Kidney (tissue), 14 donors: ENCODE data around the gene PTPRU. TPM values are rescaled to one million over a fixed set of nuclear protein-coding genes. Genes with fewer than 3 reads are reported as not detected.

Experiments used
- DNase-seq, 5 donors: peaks; one replicate each; pipeline ENCODE4 v3.0.0-alpha.2; 2013 to 2020
- FAIRE-seq: peaks from 2 replicates; lab custom pipeline; 2012; peaks lifted over from hg19 to GRCh38; lab: Jason Lieb, UNC
- H3K27ac ChIP-seq, 2 donors: one replicate each; pipeline ENCODE4 v1.7.0; 2013; ENCODE audit warnings: low read depth in 2 of 2, low read length in 2 of 2, inconsistent platforms in 1 of 2
- H3K27me3 ChIP-seq: one replicate; pipeline ENCODE4 v1.7.1; 2013; ENCODE audit warnings: low read length, inconsistent platforms; ENCODE audit not compliant: control insufficient read depth, insufficient read depth
- H3K36me3 ChIP-seq, 3 donors: one replicate each; pipeline versions ENCODE4 v1.7.0 to v1.7.1; 2013; ENCODE audit warnings: low read length in 3 of 3, control low read depth in 1 of 3, inconsistent platforms in 1 of 3; ENCODE audit not compliant: insufficient read depth in 3 of 3, control insufficient read depth in 2 of 3
- H3K4me1 ChIP-seq, 3 donors: one replicate each; pipeline versions ENCODE4 v1.7.0 to v1.7.1; 2013; ENCODE audit warnings: low read length in 3 of 3, inconsistent platforms in 1 of 3, low read depth in 1 of 3; ENCODE audit not compliant: control insufficient read depth in 2 of 3, insufficient read depth in 2 of 3
- H3K4me3 ChIP-seq, 3 donors: one replicate each; pipeline versions ENCODE4 v1.7.0 to v1.8.1; 2013; ENCODE audit warnings: low read length in 3 of 3, control low read depth in 1 of 3, inconsistent platforms in 1 of 3
- H3K9ac ChIP-seq, 3 donors: one replicate each; pipeline versions ENCODE4 v1.7.0 to v1.7.1; 2013; ENCODE audit warnings: low read length in 3 of 3, control low read depth in 1 of 3, inconsistent platforms in 1 of 3
- H3K9me3 ChIP-seq, 3 donors: one replicate each; pipeline versions ENCODE4 v1.7.0 to v1.7.1; 2013; ENCODE audit warnings: low read length in 3 of 3, control low read depth in 1 of 3, inconsistent platforms in 1 of 3; ENCODE audit not compliant: control insufficient read depth in 2 of 3, insufficient read depth in 1 of 3
- intact Hi-C: fragments of 100-400 bp; cut with DNase I; formaldehyde crosslinking; loops from one replicate; pipeline ENCODE4 v1.11.1; 2022
- polyA plus RNA-seq: library from polyadenylated mRNA; stranded (reverse); fragments of 350-450 nt; fragmentation: Illumina TruSeq; extraction: RNeasy Lipid Tissue Mini Kit (QIAGEN cat#74804); gene quantifications from one replicate; pipeline ENCODE4 v1.2.3, GENCODE V29; 2014; ENCODE audit warnings: low read depth, low replicate concordance; ENCODE audit not compliant: insufficient read depth
- total RNA-seq: library from RNA; stranded (reverse); fragmentation: NEBNext Ultra II Directional; extraction: Animal tissue kit (Norgen Biotek cat#: 25700); gene quantifications from one replicate; pipeline ENCODE4 v1.2.1, GENCODE V29; 2021
- TF ChIP-seq, protein P1 (sequence below): IDR thresholded peaks from 3 replicates; pipeline ENCODE4 v1.5.1; 2012; ENCODE audit warnings: mild to moderate bottlenecking, moderate library complexity, borderline replicate concordance; ENCODE audit not compliant: insufficient read depth; ENCODE audit errors: extremely low read depth
- donor health status: control.
- donor health status: control.
- donor health status: control.
- donor health status: control.
- donor health status: control.
- donor health status: DM: yes; HTN: yes; CAD: no.
- donor health status: Normal renal cell carcinoma (clear cell type).

Gene PTPRU
- total and polyA plus RNA-seq, 2 donors from 2014 or later = 3.7 to 53.6 TPM

DNA sequence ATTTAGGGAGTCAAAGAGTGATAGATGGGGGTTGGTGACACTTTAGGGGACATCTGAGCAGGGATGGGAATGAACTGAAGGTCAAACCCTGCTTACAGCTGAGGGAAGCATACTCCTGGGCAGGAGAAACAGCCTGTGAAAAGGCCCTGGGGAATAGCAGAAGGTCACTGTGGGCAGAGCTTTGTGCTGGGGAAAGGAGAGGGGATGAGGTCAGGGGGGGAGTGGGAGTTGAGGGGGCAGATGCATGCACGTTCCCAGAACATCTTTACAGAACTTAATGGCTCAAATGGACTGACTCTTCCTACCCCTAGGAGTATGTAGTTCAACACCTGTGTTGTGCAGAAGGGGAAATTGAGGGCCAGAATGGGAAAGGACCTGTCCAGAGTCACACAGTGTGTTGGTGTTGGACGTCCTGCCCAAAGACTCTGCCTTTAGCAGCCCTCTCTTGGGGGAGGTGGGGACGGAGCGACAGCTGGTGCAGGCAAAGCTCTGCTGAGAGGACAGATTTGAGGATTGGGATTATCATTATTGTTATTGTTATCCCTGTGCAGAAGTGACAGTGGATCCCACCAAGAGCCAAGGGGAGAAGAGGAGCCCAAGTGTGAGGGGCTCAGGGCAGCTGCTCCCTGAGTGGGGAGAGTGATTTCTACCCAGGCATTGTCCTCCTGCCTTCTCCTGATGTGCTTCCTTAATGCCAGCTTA, 116.5 kb downstream of the PTPRU start:
- Histone ChIP-seq H3K4me3 (no peak overlapping the region), H3K27me3 (no peaks in the 10 kb centered on the region), H3K9ac (no peak overlapping the region), H3K9me3 (no peaks in the 10 kb centered on the region), H3K27ac (no peak overlapping the region), H3K36me3 (no peaks in the 10 kb centered on the region), H3K4me1 (no peaks in the 10 kb centered on the region)
- intact Hi-C loops = no loop called here
- DNase-seq = no peak
- TF ChIP-seq, protein P1, sequence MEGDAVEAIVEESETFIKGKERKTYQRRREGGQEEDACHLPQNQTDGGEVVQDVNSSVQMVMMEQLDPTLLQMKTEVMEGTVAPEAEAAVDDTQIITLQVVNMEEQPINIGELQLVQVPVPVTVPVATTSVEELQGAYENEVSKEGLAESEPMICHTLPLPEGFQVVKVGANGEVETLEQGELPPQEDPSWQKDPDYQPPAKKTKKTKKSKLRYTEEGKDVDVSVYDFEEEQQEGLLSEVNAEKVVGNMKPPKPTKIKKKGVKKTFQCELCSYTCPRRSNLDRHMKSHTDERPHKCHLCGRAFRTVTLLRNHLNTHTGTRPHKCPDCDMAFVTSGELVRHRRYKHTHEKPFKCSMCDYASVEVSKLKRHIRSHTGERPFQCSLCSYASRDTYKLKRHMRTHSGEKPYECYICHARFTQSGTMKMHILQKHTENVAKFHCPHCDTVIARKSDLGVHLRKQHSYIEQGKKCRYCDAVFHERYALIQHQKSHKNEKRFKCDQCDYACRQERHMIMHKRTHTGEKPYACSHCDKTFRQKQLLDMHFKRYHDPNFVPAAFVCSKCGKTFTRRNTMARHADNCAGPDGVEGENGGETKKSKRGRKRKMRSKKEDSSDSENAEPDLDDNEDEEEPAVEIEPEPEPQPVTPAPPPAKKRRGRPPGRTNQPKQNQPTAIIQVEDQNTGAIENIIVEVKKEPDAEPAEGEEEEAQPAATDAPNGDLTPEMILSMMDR = no peak
- FAIRE-seq = no peak

DNA sequence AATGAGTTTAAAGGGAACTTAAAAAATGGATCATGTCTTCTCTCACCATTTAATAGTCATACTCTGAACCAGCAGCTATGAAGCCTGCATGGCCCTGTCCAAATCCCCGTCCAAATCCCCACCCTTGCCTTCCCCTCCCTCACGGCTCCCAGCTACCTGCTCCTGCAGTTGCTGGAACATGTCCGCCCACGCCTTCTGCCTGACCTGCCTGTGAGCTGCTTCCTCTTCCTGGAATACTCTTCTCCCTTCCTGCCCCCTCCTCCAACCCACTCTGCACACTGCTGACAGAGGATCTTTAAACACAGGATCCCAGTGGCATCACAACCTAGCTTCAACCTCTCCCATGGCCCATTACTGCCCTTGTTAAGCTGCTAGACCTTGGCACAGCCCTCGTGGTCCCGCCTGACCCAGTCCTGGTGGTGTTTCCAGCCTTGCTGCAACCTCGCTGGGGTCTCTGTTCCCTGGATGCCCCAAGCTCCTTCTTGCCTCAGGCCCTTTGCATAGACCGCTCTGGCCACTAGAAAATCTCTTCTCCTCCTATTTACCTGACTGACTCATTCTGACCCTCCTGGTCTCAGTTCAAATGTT, 118.3 kb downstream of the PTPRU start:
- Histone ChIP-seq H3K9ac (no peak overlapping the region), H3K27ac (no peak overlapping the region), H3K27me3 (no peaks in the 10 kb centered on the region), H3K4me1 (no peaks in the 10 kb centered on the region), H3K36me3 (no peaks in the 10 kb centered on the region), H3K9me3 (no peaks in the 10 kb centered on the region), H3K4me3 (no peak overlapping the region)
- no peak for DNase-seq
- intact Hi-C loops = no loop called here
- no peak for FAIRE-seq
- TF ChIP-seq, protein P1 = no peak

GRCh38 chr1:29355375-29355774, 119.1 kb downstream of the PTPRU start:
- intact Hi-C loops = no loop called here
- H3K4me1 ChIP-seq = no peaks in the 10 kb centered on the region
- H3K4me3 ChIP-seq = no peak overlapping the region
- no peak overlapping the region for H3K9ac ChIP-seq
- H3K36me3 ChIP-seq = no peaks in the 10 kb centered on the region
- H3K9me3 ChIP-seq = no peaks in the 10 kb centered on the region
- H3K27ac ChIP-seq = no peak overlapping the region
- FAIRE-seq = no peak
- TF ChIP-seq, protein P1 = no peak
- no peak for DNase-seq
- no peaks in the 10 kb centered on the region for H3K27me3 ChIP-seq
